Endodermal cell (in vitro differentiated cells): ENCODE results near the gene EXOC6. TPM values are rescaled to one million over a fixed set of nuclear protein-coding genes. Genes with fewer than 3 reads are reported as not detected.

ENCODE experiments used
- DNase-seq: peaks from one replicate; pipeline ENCODE4 v3.0.0-alpha.2; 2017
- H3K27ac ChIP-seq: 2 replicates; pipeline ENCODE4 v1.5.1; 2013; ENCODE audit warnings: mild to moderate bottlenecking, low read depth, low read length, moderate library complexity
- H3K27me3 ChIP-seq: 2 replicates; pipeline ENCODE4 v1.6.1; 2013; ENCODE audit warnings: mild to moderate bottlenecking, low read length, moderate library complexity; ENCODE audit not compliant: insufficient read depth, control insufficient read depth, poor library complexity, severe bottlenecking
- H3K36me3 ChIP-seq: 2 replicates; pipeline ENCODE4 v1.7.0; 2013; ENCODE audit warnings: mild to moderate bottlenecking, low read length, moderate library complexity; ENCODE audit not compliant: control insufficient read depth, insufficient read depth
- H3K4me1 ChIP-seq: one replicate; pipeline ENCODE4 v1.7.0; 2013; ENCODE audit warnings: low read length; ENCODE audit not compliant: control insufficient read depth, insufficient read depth
- H3K4me3 ChIP-seq: 2 replicates; pipeline ENCODE4 v1.5.1; 2013; ENCODE audit warnings: mild to moderate bottlenecking, low read length, moderate library complexity
- H3K9ac ChIP-seq: 2 replicates; pipeline ENCODE4 v1.6.1; 2013; ENCODE audit warnings: mild to moderate bottlenecking, low read length, moderate library complexity; ENCODE audit not compliant: poor library complexity, severe bottlenecking; ENCODE audit errors: extremely low read depth
- H3K9me3 ChIP-seq: 2 replicates; pipeline ENCODE4 v1.6.1; 2013; ENCODE audit warnings: mild to moderate bottlenecking, low read length, moderate library complexity; ENCODE audit not compliant: control insufficient read depth
- H3K27ac Mint-ChIP-seq: 2 replicates; pipeline ENCODE4 v1.8.0; 2020; ENCODE audit warnings: mixed read lengths
- H3K27me3 Mint-ChIP-seq: 2 replicates; pipeline ENCODE4 v1.8.0; 2021; ENCODE audit warnings: mild to moderate bottlenecking, mixed read lengths; ENCODE audit not compliant: insufficient read depth
- H3K36me3 Mint-ChIP-seq: 2 replicates; pipeline ENCODE4 v1.8.0; 2020; ENCODE audit warnings: low read depth, mixed read lengths
- H3K4me1 Mint-ChIP-seq: 2 replicates; pipeline ENCODE4 v1.8.0; 2020; ENCODE audit warnings: mixed read lengths
- H3K4me3 Mint-ChIP-seq: 2 replicates; pipeline ENCODE4 v1.8.0; 2020; ENCODE audit warnings: mild to moderate bottlenecking, moderate library complexity, mixed read lengths
- H3K9me3 Mint-ChIP-seq: 2 replicates; pipeline ENCODE4 v1.8.0; 2020; ENCODE audit warnings: mild to moderate bottlenecking, mixed read lengths
- WGBS, 2 experiments: methylation state at CpG; one replicate each; pipeline versions ENCODE4 v1.1.5 to v1.1.7; 2013; ENCODE audit warnings: missing lambda C conversion rate in 2 of 2, mixed read lengths in 1 of 2; ENCODE audit not compliant: insufficient coverage in 1 of 2, insufficient read length in 1 of 2; 5-methylcytosine and 5-hydroxymethylcytosine counted together
- total RNA-seq, 2 donors: library from RNA; stranded (reverse); fragmentation: NEBNext Ultra II Directional in 1 of 2; extraction: Animal tissue kit (Norgen Biotek cat#: 25700) in 1 of 2; gene quantifications; 2 replicates in 1 of 2; 3 replicates in 1 of 2; pipeline ENCODE4 v1.2.1, GENCODE V29; 2021
- TF ChIP-seq, protein P1 (sequence below): fragments of 200-600 bp; sonication (generic); conservative IDR thresholded peaks from 2 replicates; pipeline ENCODE4 v1.5.0; 2021; ENCODE audit warnings: antibody characterized with exemption, mild to moderate bottlenecking

Gene EXOC6
- total RNA-seq, 2 donors from 2014 or later = 12.1 to 21.3 TPM

DNA sequence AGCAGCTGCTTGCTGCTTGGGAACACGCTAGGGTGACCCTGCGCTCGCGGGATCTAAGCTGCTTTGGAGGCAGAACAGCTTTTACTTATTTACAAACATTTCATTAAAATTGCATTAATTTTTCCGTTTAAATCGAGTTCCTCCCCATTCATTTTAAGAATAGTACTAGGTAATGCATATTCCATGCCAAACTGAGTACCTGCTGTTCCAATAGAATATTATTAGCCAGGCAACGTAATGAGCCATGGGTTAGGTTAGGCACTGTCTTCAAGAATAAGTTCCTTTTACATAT lies 860 bp downstream of the EXOC6 start:
- Mint-ChIP-seq H3K4me3 (peak overlapping the region; percentile 61), H3K9me3 (no peaks in the 10 kb centered on the region), H3K27me3 (peaks cover 56% of the 10 kb centered on the region), H3K4me1 (peaks cover 10% of the 10 kb centered on the region), H3K36me3 (no peaks in the 10 kb centered on the region), H3K27ac (no peak overlapping the region)
- no peak for DNase-seq
- H3K4me3 ChIP-seq = peak overlapping the region; percentile 94
- H3K4me1 ChIP-seq = no peaks in the 10 kb centered on the region
- peaks cover 24% of the 10 kb centered on the region for H3K27me3 ChIP-seq
- H3K9me3 ChIP-seq = no peaks in the 10 kb centered on the region
- TF ChIP-seq, protein P1, sequence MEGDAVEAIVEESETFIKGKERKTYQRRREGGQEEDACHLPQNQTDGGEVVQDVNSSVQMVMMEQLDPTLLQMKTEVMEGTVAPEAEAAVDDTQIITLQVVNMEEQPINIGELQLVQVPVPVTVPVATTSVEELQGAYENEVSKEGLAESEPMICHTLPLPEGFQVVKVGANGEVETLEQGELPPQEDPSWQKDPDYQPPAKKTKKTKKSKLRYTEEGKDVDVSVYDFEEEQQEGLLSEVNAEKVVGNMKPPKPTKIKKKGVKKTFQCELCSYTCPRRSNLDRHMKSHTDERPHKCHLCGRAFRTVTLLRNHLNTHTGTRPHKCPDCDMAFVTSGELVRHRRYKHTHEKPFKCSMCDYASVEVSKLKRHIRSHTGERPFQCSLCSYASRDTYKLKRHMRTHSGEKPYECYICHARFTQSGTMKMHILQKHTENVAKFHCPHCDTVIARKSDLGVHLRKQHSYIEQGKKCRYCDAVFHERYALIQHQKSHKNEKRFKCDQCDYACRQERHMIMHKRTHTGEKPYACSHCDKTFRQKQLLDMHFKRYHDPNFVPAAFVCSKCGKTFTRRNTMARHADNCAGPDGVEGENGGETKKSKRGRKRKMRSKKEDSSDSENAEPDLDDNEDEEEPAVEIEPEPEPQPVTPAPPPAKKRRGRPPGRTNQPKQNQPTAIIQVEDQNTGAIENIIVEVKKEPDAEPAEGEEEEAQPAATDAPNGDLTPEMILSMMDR = no peak
- H3K9ac ChIP-seq = no peak overlapping the region
- H3K27ac ChIP-seq = no peak overlapping the region
- WGBS, 2 experiments = 3 to 9% methylated on average over 6 to 7 of the region's 7 CpGs
- H3K36me3 ChIP-seq = no peaks in the 10 kb centered on the region

DNA sequence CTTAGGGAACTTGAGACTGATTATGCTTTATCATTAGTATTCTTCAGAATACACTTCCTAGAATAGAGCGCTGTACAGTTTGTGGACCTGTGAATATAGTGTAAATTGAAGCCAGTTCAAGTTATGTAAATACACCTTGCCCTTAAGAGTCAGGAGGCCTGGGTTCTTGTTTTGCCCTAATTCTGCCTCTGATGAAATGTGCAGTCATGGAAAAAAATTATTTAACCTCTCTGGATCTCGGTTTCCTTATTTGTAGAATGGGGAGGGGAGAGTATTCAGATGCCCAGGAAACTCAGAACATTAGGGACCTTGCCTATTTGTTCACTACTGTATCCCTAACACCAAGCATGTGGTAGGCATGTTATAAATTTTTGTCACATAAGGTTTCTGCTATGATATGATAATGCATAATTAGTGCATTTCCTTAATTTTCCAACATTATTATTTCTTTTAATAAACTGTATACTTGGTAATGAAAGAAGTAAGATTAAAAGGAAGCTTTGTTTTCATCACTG lies 1.3 kb downstream of the EXOC6 start:
- H3K27me3 ChIP-seq = peaks cover 24% of the 10 kb centered on the region
- TF ChIP-seq, protein P1 = no peak
- Mint-ChIP-seq H3K4me1 (peaks cover 10% of the 10 kb centered on the region), H3K27me3 (peaks cover 56% of the 10 kb centered on the region), H3K36me3 (no peaks in the 10 kb centered on the region), H3K9me3 (no peaks in the 10 kb centered on the region), H3K4me3 (peak overlapping the region; percentile 61), H3K27ac (no peak overlapping the region)
- H3K9ac ChIP-seq = no peak overlapping the region
- no peaks in the 10 kb centered on the region for H3K4me1 ChIP-seq
- DNase-seq = no peak
- peak overlapping the region; percentile 94 for H3K4me3 ChIP-seq
- WGBS, 2 experiments = 85 to 86% methylated on average over 1 to 2 of the region's 2 CpGs
- no peak overlapping the region for H3K27ac ChIP-seq
- no peaks in the 10 kb centered on the region for H3K9me3 ChIP-seq
- no peaks in the 10 kb centered on the region for H3K36me3 ChIP-seq

DNA sequence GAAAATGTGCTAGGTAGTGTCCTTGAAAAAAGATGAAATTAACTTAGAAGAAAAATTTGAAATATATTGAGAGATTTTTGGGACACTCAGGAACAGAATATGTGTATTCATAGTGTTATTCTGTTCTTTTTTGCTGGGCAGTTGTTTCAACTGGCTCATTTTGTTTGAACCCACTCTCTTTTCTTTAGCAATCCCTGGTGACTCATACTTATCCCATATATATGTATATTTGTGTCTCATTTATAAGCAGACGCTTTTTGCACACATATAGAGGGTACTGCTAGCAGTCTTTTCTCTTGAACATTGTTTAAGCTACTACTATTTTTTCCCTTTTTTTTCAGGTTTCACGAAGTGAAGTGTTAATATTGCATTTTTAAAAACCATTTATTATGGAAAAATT lies 1.9 kb downstream of the EXOC6 start:
- Histone ChIP-seq H3K4me3 (no peak overlapping the region), H3K36me3 (no peaks in the 10 kb centered on the region), H3K9me3 (no peaks in the 10 kb centered on the region), H3K9ac (no peak overlapping the region), H3K27me3 (peaks cover 24% of the 10 kb centered on the region), H3K27ac (no peak overlapping the region), H3K4me1 (no peaks in the 10 kb centered on the region)
- no peak for DNase-seq
- Mint-ChIP-seq H3K4me3 (no peak overlapping the region), H3K27ac (no peak overlapping the region), H3K9me3 (no peaks in the 10 kb centered on the region), H3K27me3 (peaks cover 54% of the 10 kb centered on the region), H3K4me1 (peaks cover 6% of the 10 kb centered on the region), H3K36me3 (no peaks in the 10 kb centered on the region)
- TF ChIP-seq, protein P1 = no peak
- 88% methylated on average over 1 of the region's 2 CpGs; no CpG with 5 or more reads in 1 of the 2 experiments for WGBS, 2 experiments
